ENCODE measurements around the gene FXYD7.

The FXYD7 gene

DNA sequence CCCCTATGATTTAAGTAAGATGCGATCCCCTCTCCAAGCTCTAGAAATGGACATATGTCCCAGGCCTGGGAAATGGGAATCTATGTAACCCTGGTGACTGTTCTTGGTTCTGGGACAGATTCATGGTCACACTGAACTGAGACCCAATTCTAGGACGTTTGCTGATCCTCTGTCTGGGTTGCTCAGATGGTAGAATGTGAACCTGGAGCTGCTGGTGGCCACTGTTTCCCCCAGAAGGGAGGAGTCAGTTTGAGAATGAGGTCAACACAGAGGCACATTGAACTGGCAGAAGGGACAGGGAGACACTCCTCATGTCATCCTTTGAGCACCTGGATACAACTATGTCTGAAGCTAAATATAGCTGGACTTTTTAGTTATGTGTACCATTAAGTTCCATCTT lies 56.4 kb downstream of the FXYD7 start:
- no peak for DNase-seq (ENCODE audit: low spot score)

DNA sequence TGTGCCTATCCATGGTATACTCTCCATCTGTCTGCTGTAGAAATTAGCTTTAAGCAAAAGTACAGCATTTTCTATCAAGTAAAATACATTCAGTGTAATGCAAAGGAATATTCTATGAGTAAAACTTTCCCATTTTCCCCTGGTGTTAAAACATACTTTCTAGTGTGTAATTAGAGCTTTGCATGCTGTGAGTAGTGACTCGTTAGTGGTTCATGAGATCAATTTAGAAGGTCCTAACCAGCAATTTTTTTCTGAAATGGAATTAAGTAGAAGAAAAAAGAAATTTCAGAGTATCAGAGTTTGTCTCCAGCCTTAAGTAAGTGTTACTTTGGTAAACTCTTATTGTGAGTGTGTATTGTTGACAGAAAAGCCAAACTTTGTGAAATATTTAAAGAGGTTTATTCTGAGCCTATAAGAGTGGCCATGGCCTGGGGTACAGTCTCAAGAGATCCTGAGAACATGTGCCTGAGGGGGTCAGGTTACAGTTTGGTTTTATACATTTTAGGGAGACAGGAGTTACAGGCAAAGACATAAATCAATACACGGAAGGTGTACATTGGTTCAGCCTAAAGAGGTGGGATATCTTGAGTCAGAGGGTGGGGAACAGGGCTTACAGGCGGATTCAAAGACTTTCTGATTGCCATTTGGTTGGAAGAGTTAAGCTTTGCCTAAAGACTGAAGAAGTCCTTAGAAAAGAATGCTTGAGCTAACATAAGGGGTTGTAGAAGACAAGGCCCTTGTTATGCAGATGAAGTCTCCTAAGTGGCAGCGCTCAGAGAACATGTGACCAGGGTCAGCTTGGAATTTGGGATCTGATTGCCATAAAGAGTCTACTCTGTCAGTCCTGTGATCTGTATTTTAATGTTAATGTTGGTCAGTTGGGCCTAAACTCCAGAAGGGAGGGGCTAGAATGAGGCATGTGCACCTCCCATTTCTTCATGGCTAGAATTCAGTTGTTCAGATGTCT lies 60.0 kb downstream of the FXYD7 start:
- DNase-seq (ENCODE audit: low spot score) = peak; percentile 72
